ENCODE results near the gene UCP1.
"Not testable (repeated sequence)": the region's sequence is repeated elsewhere in the genome, so short reads cannot be mapped to it uniquely, and the experiment has no call there.

Gene UCP1

DNA sequence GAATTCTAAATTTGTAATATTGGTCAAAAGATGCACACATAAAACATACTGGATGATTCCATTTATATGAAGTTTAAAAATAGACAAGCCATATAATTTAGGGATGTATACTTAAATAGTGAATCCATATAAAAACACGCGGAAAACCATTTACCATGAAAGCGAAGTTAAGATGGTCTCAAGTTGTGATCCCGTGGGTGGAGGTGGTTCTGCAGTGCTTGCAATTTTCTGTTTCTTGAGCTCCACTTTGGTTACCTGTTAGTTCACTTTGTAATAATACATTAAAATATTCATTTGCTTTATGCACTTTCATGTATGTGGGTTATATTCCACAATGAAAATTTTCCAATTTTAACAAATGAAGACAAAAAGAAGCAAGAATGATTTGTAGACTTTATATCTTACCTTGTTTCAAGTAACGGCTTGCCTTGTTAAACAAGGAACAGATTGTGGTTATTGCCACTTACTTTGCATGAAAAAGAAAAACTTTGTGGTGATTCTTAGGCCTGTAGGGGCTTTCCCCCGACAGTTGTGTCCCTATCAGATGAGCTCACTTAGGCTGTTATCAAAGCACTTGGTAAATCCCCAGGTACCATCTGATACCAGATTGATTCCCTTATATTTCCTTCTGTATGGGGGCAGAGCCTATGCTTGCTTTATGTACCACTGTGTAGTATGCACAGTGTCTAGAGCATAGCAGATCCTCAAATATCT lies 12.2 kb downstream of the UCP1 start:
- no peak for TF ChIP-seq CTCF (IDR thresholded peaks at IDR 0.05; ENCODE audit: low read depth, low read length)
- no peak for DNase-seq (ENCODE audit: extremely low read depth, low read depth)

- no peak for TF ChIP-seq CTCF (IDR thresholded peaks at IDR 0.05; ENCODE audit: low read depth, low read length)
- DNase-seq (ENCODE audit: extremely low read depth, low read depth), result no peak
Observed at GRCh38 chr4:140533951-140534480, 34.7 kb downstream of the UCP1 start.

- no peak for DNase-seq (ENCODE audit: extremely low read depth, low read depth)
- TF ChIP-seq CTCF (IDR thresholded peaks at IDR 0.05; ENCODE audit: low read depth, low read length), result no peak
Observed at GRCh38 chr4:140529434-140529833, 39.3 kb downstream of the UCP1 start.

DNA sequence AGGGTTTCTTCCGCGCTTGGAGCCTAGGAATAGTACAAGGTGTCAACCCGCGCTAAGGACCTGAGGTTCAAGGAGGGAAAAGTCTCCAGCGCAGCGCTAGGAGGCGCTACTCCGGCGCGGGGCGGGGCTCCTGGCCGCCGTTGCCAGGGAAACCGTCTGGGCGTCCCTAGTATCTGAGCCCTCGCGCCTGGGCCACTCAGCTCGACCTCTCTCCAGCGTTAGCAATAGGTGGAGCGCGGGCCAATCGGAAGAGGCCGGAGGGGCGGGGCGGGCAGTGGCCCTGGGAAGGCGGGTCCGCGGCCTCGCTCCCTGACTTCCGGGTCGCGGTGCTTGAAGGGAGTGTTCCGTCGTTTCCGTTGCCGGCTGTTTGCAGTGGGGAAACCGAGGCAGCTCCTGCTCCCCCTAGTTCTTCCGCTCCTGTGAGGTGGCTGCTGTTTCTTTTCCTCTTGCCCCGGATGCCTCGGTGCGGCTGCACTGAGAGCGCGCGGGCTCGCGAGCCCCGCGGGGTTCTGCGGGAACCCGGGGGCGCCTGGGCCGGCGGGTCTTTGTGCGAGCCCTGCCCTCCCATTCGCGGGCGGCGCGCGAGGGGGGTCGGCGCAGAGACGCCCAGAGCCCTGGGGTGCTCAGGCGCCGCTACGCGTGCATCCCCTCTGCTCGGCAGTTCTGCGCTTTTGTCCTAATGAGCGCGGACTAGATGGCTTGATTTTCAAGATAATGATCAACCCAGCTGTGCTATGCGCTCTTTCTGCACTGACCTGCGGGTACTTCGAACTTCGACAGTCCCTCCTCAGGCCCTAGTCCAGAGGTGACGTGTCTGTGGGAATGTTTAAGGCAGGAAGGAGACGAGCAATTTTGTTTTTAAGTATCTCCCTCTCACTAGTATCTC lies 44.7 kb downstream of the UCP1 start, which contains the start of gene ELMOD2:
TSS of gene ELMOD2 (plus strand) at position 312 of the 886 bp plus-strand sequence. CDS start 1,261 bp downstream, outside the sequence.
- DNase-seq (ENCODE audit: extremely low read depth, low read depth), result peak; percentile 92
- peak; percentile 96 for TF ChIP-seq CTCF (IDR thresholded peaks at IDR 0.05; ENCODE audit: low read depth, low read length)

DNA sequence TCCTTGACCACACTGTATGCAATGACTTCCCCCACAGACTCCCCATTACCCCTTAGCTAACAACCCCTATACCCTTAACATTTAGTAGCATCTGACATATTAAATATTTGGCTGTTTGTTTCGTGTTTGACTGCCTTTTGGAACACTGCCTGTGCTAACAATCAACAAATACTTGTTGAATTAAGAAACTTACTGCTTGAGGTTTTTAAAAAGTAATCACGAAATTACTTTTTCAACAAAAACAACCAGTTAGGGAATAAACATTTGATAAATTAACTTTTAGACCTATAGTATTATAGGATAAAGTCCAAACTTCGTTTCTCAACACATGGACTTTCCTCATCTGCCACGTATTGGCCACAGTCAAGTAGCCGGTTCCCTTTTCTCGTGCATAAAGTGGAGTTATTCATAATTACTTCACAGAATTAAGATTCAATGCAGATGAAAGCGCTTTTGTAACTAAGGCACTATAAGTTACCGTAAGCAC lies 45.3 kb downstream of the UCP1 start:
- no peak for TF ChIP-seq CTCF (IDR thresholded peaks at IDR 0.05; ENCODE audit: low read depth, low read length)
- no peak for DNase-seq (ENCODE audit: extremely low read depth, low read depth)

- no peak for TF ChIP-seq CTCF (IDR thresholded peaks at IDR 0.05; ENCODE audit: low read depth, low read length)
Observed at GRCh38 chr4:140515423-140515822, 53.3 kb downstream of the UCP1 start.

GRCh38 chr4:140513765-140514164 lies 55.0 kb downstream of the UCP1 start:
- not testable (repeated sequence) for DNase-seq (ENCODE audit: extremely low read depth, low read depth)

More at GRCh38 chr4:140515423-140515822, 53.3 kb downstream of the UCP1 start:
- no peak for DNase-seq (ENCODE audit: extremely low read depth, low read depth)
